ENCODE results near the gene TTC6.
"Not testable (repeated sequence)": the region's sequence is repeated elsewhere in the genome, so short reads cannot be mapped to it uniquely, and the experiment has no call there.

The TTC6 gene, protein sequence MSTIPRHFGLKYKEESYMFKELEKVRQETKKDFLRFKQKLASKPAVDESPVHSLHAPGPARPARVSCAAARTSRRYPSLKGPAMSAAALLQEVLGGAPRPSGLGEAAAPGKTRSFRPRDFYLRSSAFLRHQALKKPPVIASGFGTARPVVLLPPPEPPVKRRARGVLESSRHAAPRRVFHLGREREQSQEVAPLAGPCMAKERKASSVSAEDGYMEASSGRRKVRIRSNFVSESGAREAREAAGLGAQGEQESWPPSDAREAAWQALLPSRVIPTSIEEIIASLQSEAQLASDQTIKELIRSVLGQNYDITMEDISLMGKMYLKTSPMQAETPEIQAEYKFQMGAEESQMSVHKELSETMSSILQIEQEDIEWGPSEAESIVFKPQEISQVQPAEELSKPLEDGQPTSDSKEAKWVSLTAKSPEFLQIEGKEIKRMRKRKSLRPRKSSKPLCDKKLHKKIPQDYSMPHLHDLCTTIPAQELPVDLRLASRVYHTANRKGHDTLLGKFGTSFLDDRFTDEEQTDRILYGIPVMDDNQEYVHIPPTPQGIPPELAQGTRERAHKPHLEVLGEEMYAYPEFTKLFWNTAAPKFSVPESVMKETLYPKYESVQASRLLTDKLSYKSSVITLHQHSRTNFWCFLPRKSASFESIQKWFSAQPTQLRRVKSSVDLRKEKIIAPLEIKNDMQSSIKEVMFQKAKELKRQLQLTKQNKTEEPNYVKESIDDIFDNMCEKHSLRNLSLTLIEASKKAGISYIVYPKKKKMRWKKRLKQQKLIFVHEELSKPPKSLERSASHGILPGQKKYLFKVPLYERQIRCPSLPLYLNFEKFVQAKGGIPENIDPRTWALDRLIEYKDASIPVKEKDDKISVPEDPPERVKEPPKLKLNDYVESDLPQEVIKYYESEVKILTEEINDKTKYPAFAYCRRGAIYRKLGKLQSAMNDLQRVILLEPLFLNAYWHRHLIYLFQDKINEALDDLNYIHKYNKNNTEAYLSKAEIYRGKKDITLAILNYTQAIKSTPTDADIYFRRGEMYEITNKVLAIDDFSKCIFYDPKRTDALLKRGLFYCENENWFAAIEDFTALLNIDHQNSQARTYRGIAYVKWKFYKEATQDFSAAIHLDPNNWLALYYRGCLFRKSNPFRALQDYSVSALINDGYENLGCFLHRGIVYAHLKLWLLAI (N-terminal part only)

GRCh38 chr14:37594971-37595808 lies at the start of gene TTC6, which contains the start of gene FOXA1:
TTC6 (plus strand) TSS chr14:37595629; CDS start chr14:37622065, 26,436 bp downstream.
FOXA1 (minus strand) TSS chr14:37595249; CDS start chr14:37594972, 277 bp downstream.
- peak; percentile 86 for DNase-seq

GRCh38 chr14:37546621-37547447 lies 48.6 kb upstream of the TTC6 start:
- DNase-seq, result no peak

- DNase-seq, result no peak
Observed at GRCh38 chr14:37550511-37550910, 44.9 kb upstream of the TTC6 start.

DNA sequence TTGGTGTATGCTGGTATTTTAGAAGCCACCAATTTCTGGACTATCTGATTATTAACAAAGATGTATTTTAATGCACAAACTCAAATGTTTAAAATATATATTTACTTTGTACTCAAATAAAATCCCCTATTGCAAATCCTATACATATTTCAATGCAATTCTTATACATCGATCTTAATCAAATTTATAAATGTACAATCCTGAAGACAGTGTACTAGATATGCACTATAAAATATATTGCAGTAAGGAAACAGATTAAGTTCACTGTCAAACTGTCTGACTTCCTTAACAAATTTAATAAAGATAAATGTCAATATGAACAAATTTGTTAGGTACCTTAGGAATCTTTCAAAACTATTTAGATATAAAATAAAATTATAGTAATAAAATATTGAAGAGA lies 44.3 kb upstream of the TTC6 start:
- DNase-seq, result no peak

- no peak for DNase-seq
Observed at GRCh38 chr14:37553935-37554550, 41.4 kb upstream of the TTC6 start.

GRCh38 chr14:37555596-37555995 lies 39.8 kb upstream of the TTC6 start:
- DNase-seq, result not testable (repeated sequence)

GRCh38 chr14:37558740-37559139 lies 36.7 kb upstream of the TTC6 start:
- DNase-seq, result no peak

GRCh38 chr14:37559386-37559785 lies 36.0 kb upstream of the TTC6 start:
- DNase-seq, result no peak

DNA sequence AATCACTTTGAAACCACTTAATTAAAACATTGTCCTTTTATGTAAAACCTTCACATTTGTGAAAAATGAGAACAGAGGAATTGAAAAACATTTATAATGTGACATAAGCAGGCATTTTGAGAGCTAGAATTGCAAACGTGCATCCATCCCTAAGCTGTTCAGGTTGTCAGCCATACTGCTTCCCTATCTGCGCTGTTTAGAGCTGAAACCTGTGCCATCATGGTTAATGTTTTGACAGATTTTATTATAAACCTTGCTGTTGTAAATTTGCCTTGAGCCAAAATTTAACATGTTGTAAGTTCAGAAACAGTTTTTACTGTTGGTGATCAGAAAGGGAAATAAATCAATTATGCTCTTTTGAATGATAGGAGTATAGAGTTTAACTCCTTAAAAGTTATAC lies 32.2 kb upstream of the TTC6 start:
- no peak for DNase-seq

GRCh38 chr14:37565550-37565949 lies 29.9 kb upstream of the TTC6 start:
- no peak for DNase-seq

DNA sequence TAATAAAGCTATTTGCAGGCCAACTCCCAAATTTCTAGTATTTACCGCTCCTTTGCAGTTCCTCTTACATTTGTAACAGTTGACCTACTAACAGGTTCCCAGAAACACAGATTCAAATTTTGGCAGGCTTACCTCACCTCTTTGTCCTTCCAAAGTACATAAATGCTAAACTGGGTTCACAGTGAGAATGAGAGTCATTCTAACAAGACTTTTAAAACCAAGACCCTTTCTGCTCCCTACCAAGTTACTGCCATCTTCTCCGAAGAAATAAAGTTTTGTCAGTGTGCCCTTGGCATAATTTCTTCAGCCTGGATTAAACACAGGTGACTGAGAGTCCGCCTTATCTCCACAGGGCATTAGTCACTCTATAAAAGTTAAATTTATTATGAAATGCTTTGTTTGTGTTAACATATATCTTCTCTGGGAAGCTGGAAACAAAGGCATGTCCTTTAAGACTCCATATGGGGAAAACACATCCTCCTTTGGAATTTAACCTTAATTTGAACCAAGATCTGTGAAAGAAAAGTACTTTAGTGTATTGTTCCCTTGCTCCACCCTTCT lies 28.5 kb upstream of the TTC6 start:
- no peak for DNase-seq

GRCh38 chr14:37569729-37570128 lies 25.7 kb upstream of the TTC6 start:
- DNase-seq, result no peak

DNA sequence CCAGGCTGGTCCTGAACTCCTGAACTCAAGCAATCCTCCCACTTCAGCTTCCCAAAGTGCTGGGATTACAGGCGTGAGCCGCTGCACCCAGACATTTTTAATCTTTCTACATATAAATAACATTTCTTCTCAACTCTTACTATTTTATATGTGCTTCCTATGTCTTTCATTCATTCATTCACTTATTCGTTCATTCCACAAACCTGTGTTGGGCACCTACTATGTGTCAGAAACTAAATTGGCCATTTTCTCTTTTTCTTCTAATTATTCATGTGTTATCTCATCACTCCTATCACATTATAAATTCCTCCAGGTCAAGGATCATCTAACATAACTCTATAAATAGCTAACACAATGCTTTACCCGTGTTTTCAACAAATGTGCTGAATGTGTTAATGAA lies 24.0 kb upstream of the TTC6 start:
- DNase-seq, result no peak

DNA sequence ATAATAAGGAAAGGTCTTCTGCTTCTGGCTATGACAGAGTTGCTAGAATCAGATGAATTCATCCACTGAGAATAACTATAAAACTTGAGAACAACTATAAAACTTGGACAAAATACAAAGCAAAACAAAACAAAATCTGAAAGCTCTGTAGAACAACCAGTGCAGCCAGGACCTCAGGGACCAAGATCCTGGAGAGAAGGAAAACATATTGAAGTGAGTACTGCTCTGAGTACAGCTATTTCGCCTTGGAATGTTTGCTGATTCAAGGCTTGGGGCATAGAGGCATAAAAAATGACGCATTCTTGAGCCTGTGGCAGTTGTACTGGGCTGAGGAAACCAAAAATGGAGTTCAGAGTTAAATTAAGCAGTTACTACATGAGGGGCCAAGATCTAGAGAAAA lies 22.1 kb upstream of the TTC6 start:
- no peak for DNase-seq

DNA sequence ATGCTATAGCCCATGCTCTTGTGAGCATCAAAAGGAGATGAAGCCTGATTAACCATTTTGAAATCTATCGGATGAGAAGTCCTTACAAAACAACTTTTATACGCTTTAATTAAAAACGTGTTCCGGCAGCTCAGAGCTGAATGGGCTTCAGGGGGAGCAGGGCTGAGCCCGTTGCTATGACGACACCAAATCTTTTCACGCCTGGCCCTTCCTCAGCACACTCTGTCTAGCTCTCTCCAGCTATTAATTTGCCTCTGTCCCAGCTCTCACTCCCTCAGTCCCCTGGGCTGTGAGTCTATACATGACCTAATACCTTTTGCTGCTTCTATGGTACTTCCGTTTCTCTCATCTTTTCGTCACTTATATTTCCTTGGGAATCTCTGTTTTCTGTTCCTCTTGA lies 16.2 kb upstream of the TTC6 start:
- no peak for DNase-seq

GRCh38 chr14:37580146-37580545 lies 15.3 kb upstream of the TTC6 start:
- DNase-seq, result no peak

GRCh38 chr14:37583358-37584210 lies 11.8 kb upstream of the TTC6 start:
- DNase-seq, result peak; percentile 23

GRCh38 chr14:37584211-37585100 lies 11.0 kb upstream of the TTC6 start:
- no peak for DNase-seq

Measured in NCI-H526 treated with DMSO at 0.1 percent for 48 hours (cell line).